Superior temporal gyrus (tissue), 1 donor: ENCODE data around the gene CLIP4.
"Not testable (repeated sequence)": the region's sequence is repeated elsewhere in the genome, so short reads cannot be mapped to it uniquely, and the experiment has no call there.

ENCODE experiments used
- DNase-seq: peaks from one replicate; pipeline ENCODE4 v3.0.0-alpha.2; 2016; ENCODE audit errors: extremely low spot score

The CLIP4 gene, protein sequence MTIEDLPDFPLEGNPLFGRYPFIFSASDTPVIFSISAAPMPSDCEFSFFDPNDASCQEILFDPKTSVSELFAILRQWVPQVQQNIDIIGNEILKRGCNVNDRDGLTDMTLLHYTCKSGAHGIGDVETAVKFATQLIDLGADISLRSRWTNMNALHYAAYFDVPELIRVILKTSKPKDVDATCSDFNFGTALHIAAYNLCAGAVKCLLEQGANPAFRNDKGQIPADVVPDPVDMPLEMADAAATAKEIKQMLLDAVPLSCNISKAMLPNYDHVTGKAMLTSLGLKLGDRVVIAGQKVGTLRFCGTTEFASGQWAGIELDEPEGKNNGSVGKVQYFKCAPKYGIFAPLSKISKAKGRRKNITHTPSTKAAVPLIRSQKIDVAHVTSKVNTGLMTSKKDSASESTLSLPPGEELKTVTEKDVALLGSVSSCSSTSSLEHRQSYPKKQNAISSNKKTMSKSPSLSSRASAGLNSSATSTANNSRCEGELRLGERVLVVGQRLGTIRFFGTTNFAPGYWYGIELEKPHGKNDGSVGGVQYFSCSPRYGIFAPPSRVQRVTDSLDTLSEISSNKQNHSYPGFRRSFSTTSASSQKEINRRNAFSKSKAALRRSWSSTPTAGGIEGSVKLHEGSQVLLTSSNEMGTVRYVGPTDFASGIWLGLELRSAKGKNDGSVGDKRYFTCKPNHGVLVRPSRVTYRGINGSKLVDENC

DNA sequence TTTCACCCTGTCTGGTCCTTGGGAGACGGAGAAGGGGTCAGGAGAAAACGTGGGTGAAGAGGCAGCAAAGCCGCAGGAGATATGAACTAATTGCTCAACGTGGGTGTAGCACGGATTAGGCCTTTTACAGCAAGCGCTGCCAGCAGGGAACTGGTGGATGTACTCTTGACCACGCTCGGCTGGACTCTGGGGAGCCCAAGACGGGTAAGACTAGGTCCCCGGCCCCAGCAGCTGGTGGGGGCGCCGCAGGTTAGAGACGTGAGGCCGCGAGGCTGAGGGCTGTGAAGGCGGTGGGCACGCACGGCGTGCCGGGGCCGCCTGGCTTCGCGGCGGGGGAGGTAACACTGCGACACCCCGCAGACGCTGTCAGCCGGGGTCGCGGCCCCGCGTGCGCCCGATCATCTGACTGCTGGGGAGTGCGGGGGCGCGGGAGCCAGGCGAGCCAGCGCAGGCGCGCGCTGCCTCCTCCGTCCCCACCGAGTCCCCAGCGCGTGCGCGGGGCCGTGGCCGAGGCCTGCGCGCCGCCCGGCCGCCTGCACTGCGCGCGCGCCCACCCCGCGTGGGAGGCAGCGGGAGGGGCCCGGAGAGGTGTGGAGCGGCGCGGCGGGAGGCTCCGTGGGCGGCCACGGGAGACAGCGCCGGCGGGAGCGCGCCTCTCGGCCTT lies at the start of gene CLIP4:
TSS of gene CLIP4 (plus strand) at position 470 of the 664 bp plus-strand sequence. CDS start 5,974 bp downstream, outside the sequence.
- DNase-seq, result peak; percentile 74

DNA sequence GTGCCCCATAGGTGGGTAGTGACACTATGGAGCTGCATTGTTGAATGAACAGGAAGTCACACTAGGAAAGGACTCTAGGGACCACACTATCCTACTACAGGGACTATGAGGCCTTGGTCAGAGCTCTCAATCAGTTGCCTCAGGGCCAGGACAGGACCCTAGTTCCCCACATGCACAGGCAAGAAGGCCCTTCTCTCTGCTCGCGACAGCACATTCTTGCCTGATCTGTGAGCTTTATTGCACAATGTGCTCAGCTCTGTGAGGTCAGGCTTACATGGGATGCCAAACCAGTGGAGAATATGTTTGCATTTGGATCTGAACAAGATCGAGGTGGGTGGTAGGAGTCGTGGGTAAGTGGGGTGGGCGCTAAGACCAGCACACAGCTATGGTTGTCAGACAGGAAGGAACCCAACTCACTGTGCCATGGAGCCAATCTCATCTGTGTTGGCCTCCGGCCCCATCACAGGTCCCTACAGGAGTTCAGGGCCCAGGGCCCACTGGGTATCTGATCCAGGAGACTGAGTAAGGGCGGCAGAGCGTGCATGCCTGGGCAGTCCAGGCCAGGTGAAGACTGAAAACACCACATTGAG lies 48.8 kb upstream of the CLIP4 start:
- DNase-seq, result no peak

DNA sequence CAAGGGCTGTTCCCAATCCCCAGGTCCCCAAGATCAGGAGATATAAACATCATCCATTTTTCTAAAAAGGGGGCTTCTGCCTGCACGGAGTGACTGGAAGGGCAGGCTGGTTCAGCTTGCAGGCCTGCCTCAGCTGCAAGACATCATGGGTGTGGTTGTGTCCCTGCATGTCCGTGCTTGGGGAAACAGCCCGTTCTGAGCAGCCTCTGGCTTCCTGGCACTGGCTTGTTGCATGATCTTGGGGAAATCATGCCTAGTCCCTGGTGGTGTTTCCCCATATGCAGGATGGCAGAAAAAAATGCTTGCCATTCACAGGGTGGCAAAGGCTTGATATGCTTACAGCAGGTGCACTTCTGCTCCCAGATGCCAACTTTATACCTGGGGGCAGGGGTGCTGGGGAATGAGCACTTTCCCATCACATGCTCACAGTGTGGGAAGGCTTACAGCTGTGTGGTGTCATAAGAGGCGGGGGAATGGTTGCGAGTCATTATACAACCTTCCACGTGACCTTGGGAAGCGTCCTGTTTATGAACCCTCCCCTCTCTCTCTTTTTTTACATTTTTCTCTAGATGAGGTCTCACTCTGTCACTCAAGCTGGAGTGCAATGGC lies 48.1 kb upstream of the CLIP4 start:
- DNase-seq, result no peak

DNA sequence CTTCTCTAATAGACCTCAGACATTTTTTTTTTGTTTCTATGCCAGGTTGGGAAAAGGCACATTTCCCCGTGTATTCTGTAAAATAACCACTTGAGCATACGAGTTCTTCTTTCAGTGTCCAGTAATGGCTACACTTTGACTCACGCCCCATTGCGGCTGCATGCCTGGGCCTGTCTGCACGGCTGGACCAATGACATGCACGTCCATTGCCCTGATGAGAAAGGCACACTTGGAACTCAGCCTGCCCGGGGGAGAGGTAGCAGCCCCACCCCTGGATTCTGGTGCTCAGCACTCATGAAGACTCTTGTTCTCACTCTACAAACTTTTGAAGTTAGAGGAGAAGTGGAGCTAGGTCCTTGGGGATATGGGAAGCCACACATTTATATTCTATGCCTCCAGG lies 46.7 kb upstream of the CLIP4 start:
- DNase-seq, result no peak

DNA sequence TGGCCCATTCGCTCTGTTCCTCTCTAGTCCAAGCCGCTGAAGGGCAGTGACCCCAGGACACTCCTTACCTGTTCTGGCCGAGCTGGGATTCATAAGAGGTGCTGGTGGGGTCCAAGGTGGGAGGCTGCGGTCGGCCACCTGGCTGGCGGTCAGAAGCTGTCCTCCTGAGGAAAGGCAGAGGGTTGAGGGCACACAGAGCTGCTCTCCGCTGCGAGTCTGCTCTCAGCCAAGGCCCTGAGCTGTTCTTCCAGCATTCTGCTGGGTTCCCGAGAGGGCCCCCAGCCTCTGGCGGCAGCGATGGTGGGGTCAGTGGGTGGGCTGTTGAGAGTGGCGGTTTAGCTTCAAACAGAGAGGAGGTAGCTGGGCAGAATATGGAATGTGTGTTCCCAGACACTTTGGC lies 44.7 kb upstream of the CLIP4 start:
- DNase-seq, result no peak

DNA sequence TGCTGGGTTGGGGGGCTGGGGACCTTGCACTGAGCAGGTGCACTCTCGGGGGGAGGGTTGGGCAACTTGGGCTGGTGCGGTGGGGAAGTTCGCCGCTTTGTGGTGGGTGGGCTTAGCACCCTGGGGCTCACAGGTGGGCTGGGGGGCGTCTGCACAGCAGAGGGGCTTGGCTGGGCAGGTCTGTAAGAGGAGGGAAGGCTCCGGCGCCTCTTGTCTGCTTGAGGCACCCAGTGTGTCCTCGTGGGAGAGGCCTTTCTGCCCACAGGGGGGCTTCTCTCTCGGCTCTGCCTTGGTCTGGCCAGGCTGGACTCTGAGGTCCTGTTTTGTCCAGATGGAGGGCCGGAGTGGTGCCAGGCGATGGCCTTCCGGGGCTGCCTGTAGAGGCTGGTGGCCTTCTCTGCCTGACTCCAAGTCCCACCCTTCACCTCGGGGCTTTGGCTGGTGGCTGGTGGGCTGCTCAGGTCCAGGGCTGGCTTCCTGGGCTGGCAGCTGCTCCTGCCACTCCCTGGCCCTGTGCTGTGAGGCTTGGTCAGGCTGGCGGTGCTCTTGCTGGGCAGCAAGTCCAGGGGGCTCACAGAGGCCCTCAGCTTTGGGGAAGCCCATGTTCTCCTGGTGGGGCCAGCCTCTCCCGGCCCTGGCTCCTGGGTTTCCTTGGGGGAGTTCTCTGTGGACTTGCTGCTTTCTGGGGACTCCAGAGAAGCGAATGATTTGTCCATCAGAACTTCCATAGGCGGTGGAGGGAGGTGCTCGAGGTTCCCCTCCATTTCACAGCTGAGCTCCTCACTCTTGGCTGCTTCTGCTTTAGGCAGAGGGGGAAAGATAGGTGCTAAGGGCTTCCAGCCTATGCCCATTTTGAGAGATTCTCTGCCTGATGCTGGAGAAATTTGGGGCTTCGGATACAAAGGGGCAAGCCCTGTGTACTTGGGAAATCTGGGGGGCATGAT lies 43.9 kb upstream of the CLIP4 start:
- no peak for DNase-seq

DNA sequence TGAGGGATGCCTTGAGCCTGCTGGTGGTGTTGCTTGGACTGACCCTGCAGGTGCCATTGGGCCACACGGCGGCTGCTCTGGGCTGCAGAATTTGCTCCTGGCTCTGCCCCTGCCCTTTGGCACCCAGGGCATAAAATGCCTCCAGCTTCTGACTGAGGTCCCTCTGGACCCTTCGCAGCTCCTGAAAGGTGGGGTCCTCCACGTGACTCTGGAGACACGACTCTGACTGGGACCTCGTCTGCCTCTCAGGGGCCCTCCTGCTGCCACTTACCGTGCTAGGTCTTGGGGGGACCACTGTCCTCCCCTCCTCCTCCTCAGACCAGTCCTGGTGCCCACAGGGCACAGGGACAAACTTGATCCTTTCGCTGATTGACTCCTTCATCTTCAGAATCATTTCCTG lies 43.0 kb upstream of the CLIP4 start:
- DNase-seq, result no peak

DNA sequence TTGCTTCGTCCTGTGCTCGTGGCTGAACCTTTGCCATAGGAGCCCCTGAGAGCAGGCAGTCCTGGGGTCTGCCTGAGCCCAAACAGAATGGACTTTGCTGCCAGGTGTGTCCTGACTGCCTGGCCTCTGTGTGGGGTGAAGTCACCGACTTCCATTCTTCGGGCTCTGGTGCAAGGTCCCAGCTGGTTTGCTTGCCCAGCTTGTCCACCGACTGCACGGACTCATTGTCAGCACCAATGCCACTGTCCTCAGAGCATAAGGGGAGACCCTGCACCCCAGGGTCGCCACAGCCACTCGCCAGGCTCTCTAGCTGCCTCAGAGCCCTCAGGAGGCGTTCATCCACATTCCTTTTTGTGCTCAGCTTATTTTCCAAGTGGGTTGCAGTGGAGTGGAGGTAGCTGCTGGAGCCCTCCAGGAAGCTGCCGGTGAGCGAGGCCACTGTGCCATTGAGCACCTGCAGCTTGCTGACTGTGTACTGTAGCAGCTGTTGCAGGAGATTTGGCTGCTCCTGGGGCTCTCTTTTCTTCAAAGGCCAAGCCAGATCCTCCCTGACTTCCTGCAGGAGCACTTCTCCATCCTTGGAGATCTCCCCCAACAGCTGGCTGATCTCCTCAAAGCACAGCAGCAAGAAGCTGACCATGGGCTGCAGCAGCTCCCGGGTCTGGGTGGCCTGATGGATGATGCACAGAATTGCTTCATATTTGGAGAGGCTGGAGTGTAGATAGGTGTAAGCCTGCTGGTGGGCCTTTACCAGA lies 42.1 kb upstream of the CLIP4 start:
- no peak for DNase-seq

DNA sequence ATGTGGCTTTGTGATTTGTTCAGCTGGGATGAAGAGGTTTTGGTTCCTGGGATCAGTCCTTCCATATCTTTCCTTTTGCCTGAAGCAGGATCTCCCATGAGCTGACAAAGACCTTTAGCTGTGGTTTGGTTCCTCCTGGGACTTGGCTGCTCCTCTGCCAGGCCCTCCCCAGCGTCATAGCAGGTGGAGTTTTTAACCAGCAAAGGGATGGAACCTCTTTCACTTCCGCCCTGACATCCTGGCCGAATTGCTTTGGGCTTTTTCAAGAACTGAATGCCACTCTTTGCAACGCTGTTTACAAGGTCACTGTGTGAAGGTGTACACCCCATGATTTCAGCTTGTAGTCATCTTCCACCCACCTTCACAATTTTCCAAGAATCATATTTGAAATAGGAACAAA lies 41.3 kb upstream of the CLIP4 start:
- no peak for DNase-seq

DNA sequence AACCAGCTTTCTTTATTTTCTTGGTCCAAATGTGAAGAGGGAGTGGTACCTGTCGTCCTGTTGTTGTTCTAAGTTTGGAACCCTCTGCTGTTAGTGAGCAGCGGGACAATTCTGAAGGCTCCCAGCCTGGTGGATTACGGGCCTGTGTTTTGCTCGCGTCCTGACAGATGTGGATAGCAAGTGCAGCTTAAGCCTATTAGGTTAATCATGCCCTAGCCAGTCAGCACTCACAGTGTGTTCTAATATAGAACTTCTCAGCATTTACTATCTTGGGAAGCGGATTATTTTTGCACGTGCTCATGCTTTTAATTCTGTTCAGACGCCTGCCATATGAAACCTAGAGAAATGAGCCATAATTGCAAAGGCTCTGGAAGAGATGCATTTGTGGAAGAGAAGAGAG lies 40.8 kb upstream of the CLIP4 start, which contains the start of gene PCARE:
TSS of gene PCARE (minus strand) at position 113 of the 400 bp plus-strand sequence. CDS start 262 bp downstream, outside the sequence.
- no peak for DNase-seq

DNA sequence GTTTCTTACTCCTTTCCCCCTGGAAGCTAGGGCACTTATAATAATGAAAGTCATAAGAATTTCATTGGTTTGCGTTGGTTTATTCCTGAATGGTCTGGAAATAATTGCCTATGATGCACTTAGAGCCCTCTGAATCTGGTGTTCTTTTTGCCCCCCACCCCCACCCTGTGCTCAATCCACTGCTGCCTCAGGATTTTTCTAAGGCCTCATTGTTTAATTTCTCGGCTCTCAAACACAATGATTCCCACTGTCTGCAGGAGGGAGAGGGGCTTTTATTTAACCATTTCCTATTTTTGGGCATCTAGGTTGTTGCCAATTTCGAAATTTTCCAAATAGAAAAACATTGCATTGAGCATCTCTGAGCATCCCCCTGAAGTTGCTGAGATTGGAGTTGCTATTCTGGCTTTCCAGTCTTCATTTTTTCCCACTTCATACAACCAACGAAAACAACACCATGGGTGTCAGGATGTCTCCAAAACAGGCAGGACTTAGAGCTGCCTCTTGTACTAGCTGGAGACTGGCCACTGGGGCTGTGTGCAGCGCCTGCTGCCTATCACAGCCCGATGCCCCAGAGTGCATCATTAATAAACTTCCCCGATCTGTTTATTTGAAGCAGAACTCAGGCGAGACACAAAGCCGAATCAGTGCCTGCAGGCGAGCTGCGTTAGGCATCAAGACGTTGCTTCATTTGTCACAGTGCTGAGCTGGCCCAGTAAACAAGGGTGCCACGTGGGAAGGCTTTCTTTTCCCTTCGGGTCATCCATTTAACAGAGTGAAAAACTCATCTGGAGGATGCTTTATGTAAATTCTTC lies 39.1 kb upstream of the CLIP4 start:
- peak; percentile 94 for DNase-seq

DNA sequence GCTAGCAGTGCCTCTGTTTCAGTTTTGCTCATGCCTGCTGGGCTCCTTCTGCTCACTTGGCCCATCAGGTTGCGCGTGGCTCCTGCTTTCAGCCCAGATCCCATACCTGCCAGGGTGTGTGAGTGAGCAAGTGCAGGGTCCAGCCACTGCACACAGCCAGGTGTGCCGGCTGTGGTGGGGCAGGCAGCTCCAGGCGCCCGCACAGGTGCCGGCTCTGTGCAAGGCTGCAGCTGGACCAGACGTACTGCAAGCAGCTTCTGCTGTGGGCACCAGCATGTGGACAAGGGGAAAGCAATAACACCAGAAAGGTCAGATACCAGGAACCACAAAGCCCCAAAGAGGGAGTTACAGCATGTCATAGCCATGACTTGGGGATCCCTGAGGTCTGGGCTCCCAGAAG lies 35.3 kb upstream of the CLIP4 start:
- DNase-seq, result no peak

DNA sequence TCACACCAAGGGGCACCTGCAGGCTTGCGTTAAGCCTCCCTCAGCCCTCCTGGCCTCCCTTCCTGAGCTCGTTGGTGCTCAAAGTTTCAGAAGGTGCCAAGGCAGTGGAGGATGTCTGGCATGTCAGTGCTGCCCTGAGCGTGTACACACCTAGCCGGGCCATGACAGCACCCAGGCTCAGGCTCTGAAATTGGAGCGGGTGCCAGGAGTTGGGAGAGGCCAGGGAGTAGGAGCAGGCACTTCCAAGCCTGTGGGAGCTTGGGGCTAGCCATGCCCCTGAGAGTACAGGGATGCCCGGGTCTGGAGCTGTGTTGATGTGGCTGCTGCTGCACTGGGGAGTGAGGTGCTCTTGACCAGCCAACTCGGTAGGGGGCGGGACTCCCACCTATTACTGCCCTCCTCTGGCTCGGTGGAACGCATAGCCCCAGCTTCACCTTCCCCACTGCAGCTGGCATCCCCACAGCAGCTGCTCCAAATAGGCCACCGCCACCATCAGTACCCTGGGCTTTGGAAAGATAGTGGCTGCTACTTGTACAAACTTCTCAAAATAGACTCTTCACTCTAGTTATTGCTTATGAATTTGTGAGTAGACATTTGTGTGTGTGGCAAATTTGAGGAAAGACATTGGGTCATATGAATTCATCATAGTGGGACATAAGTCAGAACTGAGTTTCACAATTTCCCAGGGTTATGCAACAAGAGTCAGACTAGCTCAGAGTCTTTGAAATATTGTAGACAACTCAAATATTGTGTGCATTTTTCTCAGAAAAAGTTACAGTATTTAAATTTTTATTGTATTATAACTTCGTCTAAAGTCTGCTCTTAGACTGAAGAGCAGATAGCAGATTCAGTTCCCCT lies 34.1 kb upstream of the CLIP4 start:
- DNase-seq, result no peak

DNA sequence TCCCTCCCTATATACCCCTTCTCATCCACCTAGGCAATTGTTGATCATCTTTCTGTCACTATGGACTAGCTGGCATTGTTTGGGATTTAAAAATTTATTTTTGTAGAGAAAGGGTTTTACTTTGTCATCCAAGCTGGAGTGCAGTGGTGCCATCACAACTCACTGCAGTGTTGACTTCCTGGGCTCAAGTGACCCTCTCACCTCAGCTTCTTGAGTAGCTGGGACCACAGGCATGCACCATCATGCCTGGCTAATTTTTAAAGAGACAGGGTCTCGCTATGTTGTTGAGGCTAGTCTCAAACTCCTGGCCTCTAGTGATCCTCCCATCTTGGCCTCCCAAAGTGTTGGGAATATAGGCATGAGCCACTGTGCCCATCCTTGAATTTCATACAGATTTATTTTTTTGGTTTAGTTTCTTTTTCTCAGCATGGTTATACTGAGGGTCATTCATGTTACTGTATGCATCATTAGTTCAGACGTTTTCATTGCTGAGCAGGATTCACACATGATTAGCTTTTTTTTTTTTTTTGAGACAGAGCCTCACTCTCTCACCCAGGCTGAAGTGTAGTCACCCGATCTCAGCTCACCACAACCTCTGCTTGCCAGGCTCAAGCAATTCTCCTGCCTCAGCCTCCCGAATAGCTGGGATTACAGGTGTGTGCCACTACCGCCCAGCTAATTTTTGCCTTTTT lies 32.3 kb upstream of the CLIP4 start:
- DNase-seq, result no peak

DNA sequence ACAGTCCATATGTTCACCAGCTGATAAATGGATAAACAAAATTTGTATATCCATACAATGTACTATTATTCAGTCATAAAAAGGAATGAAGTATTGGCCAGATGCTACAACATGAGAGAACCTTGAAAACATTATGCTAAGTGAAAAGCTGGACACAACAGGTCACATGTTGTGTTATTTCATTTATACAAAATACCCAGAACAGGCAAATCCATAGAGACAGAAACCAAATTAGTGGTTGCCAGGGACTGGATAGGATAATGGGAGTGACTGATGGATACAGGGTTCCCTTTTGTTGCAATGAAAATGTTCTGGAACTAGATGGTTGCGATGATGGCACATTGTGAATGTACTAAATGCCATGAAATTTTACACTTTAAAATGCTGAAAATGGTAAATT lies 30.7 kb upstream of the CLIP4 start:
- peak; percentile 59 for DNase-seq

DNA sequence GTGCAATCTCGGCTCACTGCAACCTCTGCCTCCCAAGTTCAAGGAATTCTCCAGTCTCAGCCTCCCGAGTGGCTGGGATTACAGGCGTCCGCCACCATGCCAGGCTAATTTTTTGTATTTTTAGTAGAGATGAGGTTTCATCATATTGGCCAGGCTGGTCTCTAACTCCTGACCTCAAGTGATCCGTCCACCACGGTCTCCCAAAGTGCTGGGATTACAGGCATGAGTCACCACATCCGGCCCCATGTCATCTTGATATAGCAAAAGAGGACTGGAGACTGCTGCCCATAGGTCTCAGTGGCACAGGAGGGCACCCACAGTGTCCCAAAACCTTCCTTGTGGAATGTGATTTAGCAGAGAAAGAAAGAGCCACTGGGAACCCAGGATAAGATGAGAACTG lies 24.9 kb upstream of the CLIP4 start:
- not testable (repeated sequence) for DNase-seq

DNA sequence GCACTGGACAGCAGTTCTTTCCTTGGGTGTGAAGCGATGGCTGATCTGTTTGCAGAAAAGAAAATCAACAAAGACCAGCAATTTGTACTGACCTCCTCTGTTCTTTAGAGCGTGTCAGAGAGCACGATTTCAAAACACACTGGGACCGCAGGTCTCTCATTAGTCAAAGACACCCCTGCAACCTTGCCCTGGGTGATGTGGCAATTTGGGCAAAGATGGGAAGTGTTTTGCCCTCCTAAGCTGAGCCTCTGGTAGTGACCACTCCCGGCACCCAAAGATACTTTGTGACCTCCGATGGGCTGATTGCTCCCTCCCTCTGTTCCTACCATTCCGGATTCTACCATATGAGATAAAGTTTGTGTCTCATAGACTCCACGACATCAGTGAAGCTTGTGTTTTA lies 18.2 kb upstream of the CLIP4 start:
- DNase-seq, result no peak
